IMR-90 (cell line): ENCODE results near the gene OVOL1. TPM values are rescaled to one million over a fixed set of nuclear protein-coding genes. Genes with fewer than 3 reads are reported as not detected.

Experiments used
- ATAC-seq: fragments of 200-7000 bp; cut with Tn5 transposase; 2 replicates; pipeline ENCODE4 v1.9.1; 2020; ENCODE audit warnings: low read depth, mild to moderate bottlenecking, moderate library complexity
- BruUV-seq: library from RNA; stranded (reverse); fragments of 400-500 nt; replicated peaks from 2 replicates; lab custom pipeline; 2021; lab: Mats Ljungman, UMichigan
- CTCF ChIA-PET: fragments of 300-600 bp; formaldehyde crosslinking; extraction: SDS; loops from one replicate; lab custom pipeline; 2021; ENCODE audit warnings: antibody characterized with exemption; lab: Yijun Ruan, JAX
- POLR2A ChIA-PET: fragments of 300-600 bp; sonication (Branson Sonifier 250); formaldehyde crosslinking; loops from one replicate; lab custom pipeline; 2022; ENCODE audit warnings: antibody characterized with exemption; ENCODE audit not compliant: unreplicated experiment; lab: Charles Lee
- DNase-seq: peaks from one replicate; pipeline ENCODE4 v3.0.0; 2013
- H2AFZ ChIP-seq: replicated peaks from 2 replicates; pipeline ENCODE3; 2013; ENCODE audit warnings: low read length, mild to moderate bottlenecking; ENCODE audit not compliant: poor library complexity
- H2AK5ac ChIP-seq: 2 replicates; pipeline ENCODE4 v1.6.1; 2013; ENCODE audit warnings: low read depth, low read length, inconsistent platforms
- H2AK9ac ChIP-seq: replicated peaks from 2 replicates; pipeline ENCODE3; 2013; ENCODE audit warnings: mild to moderate bottlenecking, low read depth, low read length, moderate library complexity; ENCODE audit not compliant: poor library complexity
- H2BK120ac ChIP-seq: 2 replicates; pipeline ENCODE4 v1.6.1; 2013; ENCODE audit warnings: low read depth, low read length, inconsistent platforms
- H2BK15ac ChIP-seq: 3 replicates; pipeline ENCODE4 v1.6.1; 2013; ENCODE audit warnings: low read depth, low read length, inconsistent platforms
- H2BK20ac ChIP-seq: 2 replicates; pipeline ENCODE4 v1.6.1; 2013; ENCODE audit warnings: low read depth, mild to moderate bottlenecking, inconsistent platforms, low read length, moderate library complexity
- H2BK5ac ChIP-seq: 2 replicates; pipeline ENCODE4 v1.6.1; 2013; ENCODE audit warnings: mild to moderate bottlenecking, low read depth, low read length, inconsistent platforms; ENCODE audit not compliant: poor library complexity, severe bottlenecking
- H3K14ac ChIP-seq: replicated peaks from 2 replicates; pipeline ENCODE4 v1.6.1; 2013; ENCODE audit warnings: low read depth, low read length, inconsistent platforms
- H3K18ac ChIP-seq: 2 replicates; pipeline ENCODE4 v1.6.1; 2013; ENCODE audit warnings: low read depth, low read length, control low read depth
- H3K23ac ChIP-seq: 2 replicates; pipeline ENCODE4 v1.6.1; 2013; ENCODE audit warnings: low read depth, low read length, inconsistent platforms
- H3K27ac ChIP-seq: 2 replicates; pipeline ENCODE4 v1.5.1; 2013; ENCODE audit warnings: mild to moderate bottlenecking, control low read depth, low read length; ENCODE audit not compliant: insufficient read depth
- H3K27me3 ChIP-seq: 2 replicates; pipeline ENCODE4 v1.6.1; 2013; ENCODE audit warnings: low read length; ENCODE audit not compliant: control insufficient read depth, insufficient read depth
- H3K36me3 ChIP-seq: 2 replicates; pipeline ENCODE4 v1.6.1; 2013; ENCODE audit warnings: low read length, mixed read lengths; ENCODE audit not compliant: control insufficient read depth, insufficient read depth
- H3K4ac ChIP-seq: 2 replicates; pipeline ENCODE4 v1.6.1; 2013; ENCODE audit warnings: low read depth, low read length, inconsistent platforms
- H3K4me1 ChIP-seq: 2 replicates; pipeline ENCODE4 v1.6.1; 2013; ENCODE audit warnings: low read length, mixed read lengths; ENCODE audit not compliant: control insufficient read depth, insufficient read depth
- H3K4me2 ChIP-seq: 2 replicates; pipeline ENCODE4 v1.6.1; 2013; ENCODE audit warnings: low read depth, mild to moderate bottlenecking, control low read depth, low read length, moderate library complexity
- H3K4me3 ChIP-seq: 2 replicates; pipeline ENCODE4 v1.5.1; 2013; ENCODE audit warnings: low read depth, mild to moderate bottlenecking, control low read depth, low read length, moderate library complexity; ENCODE audit not compliant: insufficient read depth
- H3K56ac ChIP-seq: 2 replicates; pipeline ENCODE4 v1.6.1; 2013; ENCODE audit warnings: low read length, inconsistent platforms; ENCODE audit not compliant: insufficient read depth; ENCODE audit errors: extremely low read depth
- H3K79me1 ChIP-seq, 2 experiments: 2 replicates each; pipeline ENCODE4 v1.6.1; 2013; ENCODE audit warnings: low read length in 2 of 2, inconsistent platforms in 1 of 2, low read depth in 1 of 2
- H3K9ac ChIP-seq: 2 replicates; pipeline ENCODE4 v1.6.1; 2013; ENCODE audit warnings: low read depth, low read length, control low read depth
- H3K9me1 ChIP-seq: 2 replicates; pipeline ENCODE4 v1.6.1; 2013; ENCODE audit warnings: low read length, inconsistent platforms; ENCODE audit not compliant: insufficient read depth
- H3K9me3 ChIP-seq: 2 replicates; pipeline ENCODE4 v1.6.1; 2013; ENCODE audit warnings: low read length; ENCODE audit not compliant: control insufficient read depth, insufficient read depth
- H4K20me1 ChIP-seq: 2 replicates; pipeline ENCODE4 v1.6.1; 2013; ENCODE audit warnings: low read length, inconsistent platforms; ENCODE audit not compliant: insufficient read depth
- H4K5ac ChIP-seq: 2 replicates; pipeline ENCODE4 v1.6.1; 2013; ENCODE audit warnings: mild to moderate bottlenecking, low read depth, low read length, control low read depth
- H4K8ac ChIP-seq, 2 experiments: 2 replicates each; pipeline ENCODE4 v1.6.1; 2013; ENCODE audit warnings: low read depth in 2 of 2, low read length in 2 of 2, control low read depth in 1 of 2, inconsistent platforms in 1 of 2
- H4K91ac ChIP-seq: 2 replicates; pipeline ENCODE4 v1.6.1; 2013; ENCODE audit warnings: low read depth, low read length, inconsistent platforms; ENCODE audit not compliant: insufficient read depth
- BHLHE40 ChIP-seq: fragments of 150-350 bp; IDR thresholded peaks from 2 replicates; pipeline ENCODE4 v1.6.1; 2016; ENCODE audit warnings: mild to moderate bottlenecking, low read depth, low read length
- CEBPB ChIP-seq: IDR thresholded peaks from 2 replicates; pipeline ENCODE4 v1.6.1; 2012; ENCODE audit warnings: low read depth, low read length, improper control_type of control experiment
- CHD1 ChIP-seq: IDR thresholded peaks from 2 replicates; pipeline ENCODE4 v1.6.1; 2012; ENCODE audit warnings: low read depth, low read length, improper control_type of control experiment
- FOS ChIP-seq: fragments of 150-350 bp; IDR thresholded peaks from 2 replicates; pipeline ENCODE4 v1.6.1; 2016; ENCODE audit warnings: low read depth, low read length
- MAFK ChIP-seq: IDR thresholded peaks from 2 replicates; pipeline ENCODE4 v1.6.1; 2012; ENCODE audit warnings: low read depth, low read length, improper control_type of control experiment
- MAZ ChIP-seq: IDR thresholded peaks from 2 replicates; pipeline ENCODE4 v1.6.1; 2012; ENCODE audit warnings: low read depth, mild to moderate bottlenecking, low read length, improper control_type of control experiment, moderate library complexity, borderline replicate concordance
- MXI1 ChIP-seq: IDR thresholded peaks from 2 replicates; pipeline ENCODE4 v1.6.1; 2012; ENCODE audit warnings: low read depth, mild to moderate bottlenecking, low read length, moderate library complexity, borderline replicate concordance
- NFE2L2 ChIP-seq: fragments of 150-350 bp; IDR thresholded peaks from 2 replicates; pipeline ENCODE4 v1.6.1; 2016; ENCODE audit warnings: low read depth, mild to moderate bottlenecking, low read length
- POLR2A ChIP-seq: IDR thresholded peaks from 2 replicates; pipeline ENCODE4 v1.6.1; 2012; ENCODE audit warnings: mild to moderate bottlenecking, low read depth, low read length
- RAD21 ChIP-seq: IDR thresholded peaks from 2 replicates; pipeline ENCODE4 v1.6.1; 2012; ENCODE audit warnings: low read length, improper control_type of control experiment
- RCOR1 ChIP-seq: IDR thresholded peaks from 2 replicates; pipeline ENCODE4 v1.6.1; 2012; ENCODE audit warnings: mild to moderate bottlenecking, low read length, improper control_type of control experiment; ENCODE audit not compliant: insufficient replicate concordance
- RFX5 ChIP-seq: IDR thresholded peaks from 2 replicates; pipeline ENCODE4 v1.8.0; 2012; ENCODE audit warnings: low read depth, mild to moderate bottlenecking, low read length, moderate library complexity
- SMC3 ChIP-seq: fragments of 150-350 bp; IDR thresholded peaks from 2 replicates; pipeline ENCODE4 v1.6.1; 2016; ENCODE audit warnings: low read depth, mild to moderate bottlenecking, antibody characterized with exemption, low read length, moderate library complexity
- WGBS, 2 experiments: methylation state at CpG; one replicate each; pipeline versions ENCODE4 v1.1.5 to v1.1.7; 2013; ENCODE audit warnings: missing lambda C conversion rate in 2 of 2; ENCODE audit not compliant: insufficient read length in 1 of 2; ENCODE audit errors: extremely low coverage in 2 of 2; 5-methylcytosine and 5-hydroxymethylcytosine counted together
- dilution Hi-C: fragments of 300-500 bp; cut with HindIII; formaldehyde crosslinking; loops from one replicate; pipeline ENCODE4 v1.14.3; 2018; ENCODE audit warnings: low sequenced_read_pairs; ENCODE audit not compliant: unreplicated experiment
- in situ Hi-C: fragments of 300-500 bp; cut with MboI; formaldehyde crosslinking; loops from 3 replicates; pipeline ENCODE4 v1.14.3; 2019; ENCODE audit warnings: low sequenced_read_pairs, inconsistent platforms, mixed read lengths
- intact Hi-C: fragments of 100-400 bp; cut with micrococcal nuclease; formaldehyde crosslinking; loops from 2 replicates; pipeline ENCODE4 v1.10.0; 2022
- polyA plus RNA-seq, 3 experiments: library from polyadenylated mRNA; depleted of rRNA; stranded (reverse); fragments of >200 nt; gene quantifications; 2 replicates each; pipeline ENCODE4 v1.2.3, GENCODE V29; 2012; ENCODE audit warnings: low replicate concordance in 1 of 3
- total RNA-seq: library from RNA; depleted of rRNA; stranded (reverse); fragments of >200 nt; gene quantifications from 2 replicates; pipeline ENCODE4 v1.2.3, GENCODE V29; 2012
- TF ChIP-seq, protein P1 (sequence below): conservative IDR thresholded peaks from 2 replicates; pipeline ENCODE4 v1.5.1; 2012; ENCODE audit warnings: mild to moderate bottlenecking, low read depth, low read length, improper control_type of control experiment
- TF ChIP-seq, protein P2 (sequence below): fragments of 150-350 bp; IDR thresholded peaks from 2 replicates; pipeline ENCODE4 v1.6.1; 2017; ENCODE audit warnings: mild to moderate bottlenecking, antibody characterized with exemption, low read length, low read depth
- TF ChIP-seq, protein P3 (sequence below): fragments of 150-350 bp; IDR thresholded peaks from 2 replicates; pipeline ENCODE4 v1.6.1; 2016; ENCODE audit warnings: low read depth, mild to moderate bottlenecking, low read length, moderate library complexity, borderline replicate concordance

OVOL1 gene
- total and polyA plus RNA-seq, 2 of the 4 experiments (the other 2 are of a cell fraction), result not detected

DNA sequence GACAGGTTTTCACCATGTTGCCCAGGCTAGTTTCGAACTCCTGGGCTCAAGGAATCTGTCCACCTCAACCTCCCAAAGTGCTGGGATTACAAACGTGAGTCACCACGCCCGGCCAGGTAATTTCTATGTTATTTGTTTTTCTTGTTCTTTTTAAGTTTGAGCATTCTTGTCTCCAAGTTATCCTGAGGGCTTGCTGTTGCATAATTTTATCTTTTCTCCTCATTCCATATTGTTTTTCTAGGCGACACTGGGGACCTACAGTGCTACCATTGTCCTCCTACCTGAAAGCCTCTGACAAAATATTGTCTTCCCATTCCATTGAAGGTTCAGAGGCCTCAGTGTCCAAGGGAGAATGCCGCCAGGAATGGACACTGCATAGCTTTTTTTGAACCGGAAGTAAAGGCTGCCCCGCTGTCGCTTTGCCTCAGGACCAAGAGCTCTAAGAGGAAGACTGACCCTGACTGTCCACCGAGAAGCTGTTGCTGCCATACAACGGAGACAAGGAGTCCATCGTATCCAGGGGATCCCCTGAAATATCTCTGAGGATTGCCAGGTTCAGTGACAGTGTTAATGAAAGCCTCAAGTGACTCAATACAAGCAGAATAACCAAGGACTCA, 15.8 kb upstream of the OVOL1 start:
- Histone ChIP-seq H3K79me1 (peaks cover 12 to 31% of the 10 kb centered on the region in 2 experiments), H3K23ac (no peak overlapping the region), H2BK5ac (no peak overlapping the region), H3K56ac (no peak overlapping the region), H3K4ac (no peak overlapping the region), H2AK5ac (no peak overlapping the region), H2AK9ac (no peak overlapping the region), H3K4me1 (no peaks in the 10 kb centered on the region), H2BK15ac (no peak overlapping the region), H2BK20ac (no peak overlapping the region), H3K36me3 (no peaks in the 10 kb centered on the region; the same call in 1 of the 2 replicates), H3K4me2 (no peak overlapping the region), H3K18ac (no peak overlapping the region), H3K9ac (no peak overlapping the region), H3K9me1 (peaks cover 3% of the 10 kb centered on the region), H3K4me3 (no peak overlapping the region), H2BK120ac (no peak overlapping the region), H2AFZ (no peak overlapping the region), H4K91ac (no peak overlapping the region), H4K20me1 (peaks cover 11% of the 10 kb centered on the region; the same call in 1 of the 2 replicates), H4K5ac (no peak overlapping the region), H3K27me3 (no peaks in the 10 kb centered on the region), H3K14ac (no peak overlapping the region), H3K9me3 (no peaks in the 10 kb centered on the region), H4K8ac (no peak overlapping the region), H3K27ac (no peak overlapping the region)
- in situ Hi-C loops (no loop called here), dilution Hi-C loops (no loop called here), intact Hi-C loops (no loop called here)
- ATAC-seq (no peak), DNase-seq (no peak)
- ChIA-PET POLR2A (no interaction called here), CTCF (interaction anchor here (0.9 kb wide), 1 partner anchor 125 kb away, joined by 4 read pairs; no protein-coding TSS in a partner anchor)
- no TSS peak for BruUV-seq
- TF ChIP-seq SMC3 (no peak), CEBPB (no peak), NFE2L2 (no peak), RFX5 (no peak), CHD1 (no peak), MAFK (no peak), RAD21 (no peak), MAZ (no peak), BHLHE40 (no peak), MXI1 (no peak), RCOR1 (no peak), POLR2A (no peak), FOS (no peak)
- TF ChIP-seq, protein P1, sequence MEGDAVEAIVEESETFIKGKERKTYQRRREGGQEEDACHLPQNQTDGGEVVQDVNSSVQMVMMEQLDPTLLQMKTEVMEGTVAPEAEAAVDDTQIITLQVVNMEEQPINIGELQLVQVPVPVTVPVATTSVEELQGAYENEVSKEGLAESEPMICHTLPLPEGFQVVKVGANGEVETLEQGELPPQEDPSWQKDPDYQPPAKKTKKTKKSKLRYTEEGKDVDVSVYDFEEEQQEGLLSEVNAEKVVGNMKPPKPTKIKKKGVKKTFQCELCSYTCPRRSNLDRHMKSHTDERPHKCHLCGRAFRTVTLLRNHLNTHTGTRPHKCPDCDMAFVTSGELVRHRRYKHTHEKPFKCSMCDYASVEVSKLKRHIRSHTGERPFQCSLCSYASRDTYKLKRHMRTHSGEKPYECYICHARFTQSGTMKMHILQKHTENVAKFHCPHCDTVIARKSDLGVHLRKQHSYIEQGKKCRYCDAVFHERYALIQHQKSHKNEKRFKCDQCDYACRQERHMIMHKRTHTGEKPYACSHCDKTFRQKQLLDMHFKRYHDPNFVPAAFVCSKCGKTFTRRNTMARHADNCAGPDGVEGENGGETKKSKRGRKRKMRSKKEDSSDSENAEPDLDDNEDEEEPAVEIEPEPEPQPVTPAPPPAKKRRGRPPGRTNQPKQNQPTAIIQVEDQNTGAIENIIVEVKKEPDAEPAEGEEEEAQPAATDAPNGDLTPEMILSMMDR, result no peak
- TF ChIP-seq, protein P2, sequence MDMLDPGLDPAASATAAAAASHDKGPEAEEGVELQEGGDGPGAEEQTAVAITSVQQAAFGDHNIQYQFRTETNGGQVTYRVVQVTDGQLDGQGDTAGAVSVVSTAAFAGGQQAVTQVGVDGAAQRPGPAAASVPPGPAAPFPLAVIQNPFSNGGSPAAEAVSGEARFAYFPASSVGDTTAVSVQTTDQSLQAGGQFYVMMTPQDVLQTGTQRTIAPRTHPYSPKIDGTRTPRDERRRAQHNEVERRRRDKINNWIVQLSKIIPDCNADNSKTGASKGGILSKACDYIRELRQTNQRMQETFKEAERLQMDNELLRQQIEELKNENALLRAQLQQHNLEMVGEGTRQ, result no peak
- TF ChIP-seq, protein P3, sequence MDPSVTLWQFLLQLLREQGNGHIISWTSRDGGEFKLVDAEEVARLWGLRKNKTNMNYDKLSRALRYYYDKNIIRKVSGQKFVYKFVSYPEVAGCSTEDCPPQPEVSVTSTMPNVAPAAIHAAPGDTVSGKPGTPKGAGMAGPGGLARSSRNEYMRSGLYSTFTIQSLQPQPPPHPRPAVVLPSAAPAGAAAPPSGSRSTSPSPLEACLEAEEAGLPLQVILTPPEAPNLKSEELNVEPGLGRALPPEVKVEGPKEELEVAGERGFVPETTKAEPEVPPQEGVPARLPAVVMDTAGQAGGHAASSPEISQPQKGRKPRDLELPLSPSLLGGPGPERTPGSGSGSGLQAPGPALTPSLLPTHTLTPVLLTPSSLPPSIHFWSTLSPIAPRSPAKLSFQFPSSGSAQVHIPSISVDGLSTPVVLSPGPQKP, result no peak
- WGBS, 2 experiments, result 80% methylated on average over 7 of the region's 12 CpGs; no CpG with 5 or more reads in 1 of the 2 experiments
